Astrocyte of the spinal cord (primary cell): ENCODE results near the gene PACS2.

Experiments used
- DNase-seq: peaks from one replicate; pipeline ENCODE4 v3.0.0; 2011; ENCODE audit warnings: low read depth, low spot score
- H3K4me3 ChIP-seq: 2 replicates; pipeline ENCODE4 v1.5.1; 2011; ENCODE audit warnings: low read depth, mild to moderate bottlenecking, low read length, moderate library complexity
- in situ Hi-C: cut with HindIII; loops from 2 replicates; pipeline ENCODE4 v1.10.0; 2017; ENCODE audit warnings: low sequenced_read_pairs
- TF ChIP-seq, protein P1 (sequence below): IDR thresholded peaks from 2 replicates; pipeline ENCODE4 v1.5.1; 2012; ENCODE audit warnings: low read depth, mild to moderate bottlenecking, low read length, inconsistent platforms

Gene PACS2

DNA sequence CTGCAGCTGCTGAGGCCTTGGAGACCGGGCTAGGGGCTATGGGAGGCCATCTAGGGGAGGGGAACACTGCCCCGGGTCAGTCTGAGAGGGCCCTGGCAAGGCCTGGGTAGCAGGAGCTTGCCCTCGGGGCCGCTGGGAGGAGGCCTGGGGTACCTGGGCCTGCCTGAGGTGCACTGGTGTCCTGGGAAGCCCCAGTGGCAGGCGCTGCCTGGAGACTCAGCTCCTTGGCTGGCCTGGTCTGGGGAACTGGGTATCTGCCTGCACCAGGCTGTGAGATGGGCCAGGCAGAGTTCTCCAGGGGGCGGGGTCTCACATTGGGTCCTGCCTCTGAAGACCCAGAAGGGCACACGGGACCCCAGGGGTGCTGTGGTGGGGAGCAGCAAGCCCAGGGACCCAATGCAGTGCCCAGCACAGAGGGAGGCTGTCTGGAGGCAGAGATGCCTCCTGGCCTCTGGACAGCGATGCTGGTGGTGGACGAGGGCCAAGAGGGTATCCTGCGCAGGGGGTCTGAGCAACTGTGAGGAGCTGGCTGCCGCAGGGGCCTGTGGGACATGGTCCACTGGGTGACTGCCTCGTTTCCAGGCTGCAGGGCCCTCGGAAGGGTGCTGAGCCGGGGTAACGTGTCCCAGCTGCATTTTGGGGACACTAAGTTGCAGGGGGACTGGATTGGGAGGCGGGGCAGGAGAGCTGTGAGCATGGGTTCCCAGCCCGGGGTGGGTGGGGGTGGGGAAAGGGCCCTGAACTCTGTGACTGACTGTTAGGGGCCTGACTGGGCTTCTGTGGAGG is 97.6 kb downstream of the PACS2 start:
- no peak overlapping the region for H3K4me3 ChIP-seq
- in situ Hi-C loops = no loop called here
- DNase-seq = no peak
- TF ChIP-seq, protein P1, sequence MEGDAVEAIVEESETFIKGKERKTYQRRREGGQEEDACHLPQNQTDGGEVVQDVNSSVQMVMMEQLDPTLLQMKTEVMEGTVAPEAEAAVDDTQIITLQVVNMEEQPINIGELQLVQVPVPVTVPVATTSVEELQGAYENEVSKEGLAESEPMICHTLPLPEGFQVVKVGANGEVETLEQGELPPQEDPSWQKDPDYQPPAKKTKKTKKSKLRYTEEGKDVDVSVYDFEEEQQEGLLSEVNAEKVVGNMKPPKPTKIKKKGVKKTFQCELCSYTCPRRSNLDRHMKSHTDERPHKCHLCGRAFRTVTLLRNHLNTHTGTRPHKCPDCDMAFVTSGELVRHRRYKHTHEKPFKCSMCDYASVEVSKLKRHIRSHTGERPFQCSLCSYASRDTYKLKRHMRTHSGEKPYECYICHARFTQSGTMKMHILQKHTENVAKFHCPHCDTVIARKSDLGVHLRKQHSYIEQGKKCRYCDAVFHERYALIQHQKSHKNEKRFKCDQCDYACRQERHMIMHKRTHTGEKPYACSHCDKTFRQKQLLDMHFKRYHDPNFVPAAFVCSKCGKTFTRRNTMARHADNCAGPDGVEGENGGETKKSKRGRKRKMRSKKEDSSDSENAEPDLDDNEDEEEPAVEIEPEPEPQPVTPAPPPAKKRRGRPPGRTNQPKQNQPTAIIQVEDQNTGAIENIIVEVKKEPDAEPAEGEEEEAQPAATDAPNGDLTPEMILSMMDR = no peak

DNA sequence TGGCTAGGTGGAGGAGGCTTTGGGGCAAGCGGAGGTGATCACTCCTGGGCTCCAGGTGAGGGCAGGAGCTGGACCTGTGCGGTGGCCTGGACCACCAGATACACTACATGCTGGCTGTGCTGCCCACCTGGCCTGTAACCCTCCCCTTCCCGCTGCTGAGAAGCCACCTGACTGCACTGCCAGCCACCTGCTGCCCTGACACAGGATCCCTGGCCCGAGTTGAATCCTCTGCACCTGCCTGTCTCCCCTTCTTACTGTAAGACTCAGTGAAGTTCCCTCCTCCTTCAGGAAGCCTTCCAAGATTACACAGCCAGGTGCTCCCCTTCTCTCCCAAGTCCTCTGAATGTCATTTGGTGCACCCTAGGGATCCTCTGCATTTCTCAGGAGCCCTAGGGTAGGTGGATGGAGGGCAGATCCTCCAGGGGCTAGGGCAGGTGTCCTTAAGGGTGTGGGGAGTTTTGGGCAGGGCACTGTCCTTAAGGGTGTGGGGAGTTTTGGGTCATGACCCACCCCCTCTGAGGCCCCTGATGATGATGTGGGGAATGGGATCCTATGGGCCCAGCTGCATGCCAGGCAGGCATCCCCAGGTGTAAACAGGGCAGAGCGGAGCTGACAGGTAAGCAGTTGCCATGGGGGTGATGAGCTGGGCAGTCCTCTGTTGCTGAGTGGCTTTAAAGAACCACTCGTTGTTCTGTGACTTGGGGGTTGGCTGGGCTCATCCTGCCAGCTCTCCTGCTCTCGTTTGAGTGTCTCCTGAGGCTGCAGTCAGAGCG is 98.4 kb downstream of the PACS2 start:
- no peak overlapping the region for H3K4me3 ChIP-seq
- in situ Hi-C loops = no loop called here
- TF ChIP-seq, protein P1 = no peak
- DNase-seq = no peak

DNA sequence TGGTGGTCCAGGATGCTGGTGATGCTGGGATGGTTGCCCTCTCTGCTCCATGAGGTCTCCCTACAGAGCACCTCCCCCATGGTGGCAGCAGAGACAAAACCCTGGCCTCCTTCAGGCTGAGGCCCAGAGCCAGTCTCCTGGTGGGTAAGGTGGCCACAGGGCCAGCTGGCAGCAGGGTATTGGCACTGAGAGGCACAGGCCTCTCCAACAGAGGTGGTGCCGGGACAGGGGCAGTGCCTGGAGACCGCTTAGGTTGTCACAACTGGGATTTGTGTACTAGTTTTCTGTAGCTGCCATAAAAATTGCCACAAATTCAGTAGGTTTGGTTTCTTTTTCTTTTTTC is 99.0 kb downstream of the PACS2 start:
- H3K4me3 ChIP-seq = no peak overlapping the region
- DNase-seq = no peak
- in situ Hi-C loops = no loop called here
- TF ChIP-seq, protein P1 = no peak

DNA sequence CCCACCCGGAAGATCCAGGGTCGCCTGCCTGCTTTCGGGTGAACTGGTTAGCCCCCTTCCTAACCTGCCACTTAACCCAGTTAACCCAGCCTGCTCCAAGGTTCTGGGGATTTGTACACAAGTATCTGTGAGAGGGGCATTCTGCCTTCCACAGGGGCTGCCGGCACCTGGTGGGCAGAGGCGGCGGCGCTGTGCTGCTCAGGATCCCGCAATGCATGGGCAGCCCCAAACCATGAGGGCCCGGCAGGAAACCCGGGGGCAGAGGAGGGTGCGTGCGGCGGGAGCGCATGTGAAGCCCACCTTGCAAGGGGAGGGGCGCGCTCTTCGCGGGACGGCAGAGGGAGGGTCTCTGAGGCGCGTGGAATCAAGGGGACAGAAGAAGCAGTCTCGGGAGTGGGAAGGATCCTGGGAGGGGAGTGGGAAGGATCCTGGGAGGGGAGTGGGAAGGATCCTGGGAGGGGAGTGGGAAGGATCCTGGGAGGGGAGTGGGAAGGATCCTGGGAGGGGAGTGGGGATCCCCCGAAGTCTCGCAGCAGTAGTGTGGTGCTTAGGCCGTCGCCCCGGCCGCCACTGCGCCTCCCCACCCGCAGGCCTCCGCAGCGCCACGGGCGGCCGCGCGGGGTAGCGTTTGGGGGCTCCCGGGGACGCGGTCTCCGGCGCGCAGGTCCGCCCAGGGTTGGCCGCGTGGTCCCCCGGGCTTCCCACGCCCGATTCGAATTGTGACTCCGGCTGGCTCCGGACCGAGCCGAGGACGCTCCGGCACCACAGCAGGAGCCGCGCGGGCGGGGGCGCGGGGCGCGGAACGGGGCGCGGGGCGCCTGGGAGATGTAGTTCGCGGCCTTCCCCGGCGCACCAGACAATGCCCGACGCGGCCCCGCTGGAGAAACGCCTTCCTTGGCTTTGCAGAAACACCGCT is 100.2 kb downstream of the PACS2 start:
- H3K4me3 ChIP-seq = peak overlapping the region; percentile 27
- in situ Hi-C loops = no loop called here
- TF ChIP-seq, protein P1 = peak; percentile 54
- DNase-seq = peak; percentile 68

DNA sequence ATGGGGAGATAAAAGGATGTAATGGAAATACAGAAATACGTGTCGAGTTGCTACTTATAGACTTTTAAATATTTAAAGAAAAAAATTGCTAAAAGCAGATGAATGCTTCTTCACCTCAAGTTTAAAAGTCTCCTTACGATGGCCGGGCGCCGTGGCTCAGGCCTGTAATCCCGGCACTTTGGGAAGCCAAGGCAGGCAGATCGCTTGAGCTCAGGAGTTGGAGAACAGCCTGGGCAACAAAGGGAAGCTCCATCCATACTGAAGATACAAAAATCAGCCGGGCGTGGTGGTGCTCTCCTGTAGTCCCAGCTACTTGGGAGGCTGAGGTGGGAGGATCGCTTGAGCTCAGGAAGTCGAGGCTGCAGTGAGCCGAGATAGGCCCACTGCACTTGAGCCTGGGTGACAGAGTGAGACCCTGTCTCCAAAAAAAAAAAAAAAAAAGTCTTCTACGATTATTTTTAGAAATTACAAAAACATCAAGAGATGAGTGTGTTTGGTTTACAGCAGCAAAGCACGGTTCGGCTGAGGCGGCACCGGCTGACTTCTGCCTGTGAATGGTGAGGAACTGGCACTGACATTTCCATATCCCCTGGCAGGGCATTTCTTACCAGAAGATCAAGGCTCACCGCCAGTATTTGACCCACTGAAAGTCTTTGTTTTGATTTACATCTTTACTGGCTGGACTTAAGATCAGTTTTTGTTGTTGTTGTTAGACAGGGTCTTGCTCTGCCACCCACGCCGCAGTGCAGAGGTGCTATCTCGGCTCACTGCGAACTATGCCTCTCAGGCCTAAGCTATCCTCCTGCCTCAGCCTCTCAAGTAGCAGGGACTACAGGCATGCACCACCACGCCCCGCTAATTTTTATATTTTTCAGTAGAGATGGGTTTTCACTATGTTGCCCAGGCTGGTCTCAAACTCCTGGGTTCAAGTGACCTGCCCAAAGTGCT is 101.2 kb downstream of the PACS2 start:
- DNase-seq = no peak
- peak overlapping the region; percentile 27 for H3K4me3 ChIP-seq
- TF ChIP-seq, protein P1 = no peak
- in situ Hi-C loops = no loop called here
